Chondrocyte (in vitro differentiated cells): ENCODE data around the gene PDCD4. TPM values are rescaled to one million over a fixed set of nuclear protein-coding genes. Genes with fewer than 3 reads are reported as not detected.
A peak's percentile ranks its signal among the peaks of the same experiment; 100 is the strongest.

Source experiments
- DNase-seq: peaks from one replicate; pipeline ENCODE4 v3.0.0; 2021; ENCODE audit warnings: mixed read lengths, low spot score
- H3K27ac Mint-ChIP-seq: one replicate; pipeline ENCODE4 v1.8.0; 2021; ENCODE audit warnings: mild to moderate bottlenecking, moderate library complexity, mixed read lengths; ENCODE audit not compliant: unreplicated experiment
- H3K27me3 Mint-ChIP-seq: 2 replicates; pipeline ENCODE4 v1.8.0; 2021; ENCODE audit warnings: low read depth, mixed read lengths
- H3K36me3 Mint-ChIP-seq: 2 replicates; pipeline ENCODE4 v1.8.0; 2021; ENCODE audit warnings: low read depth, mixed read lengths
- H3K4me1 Mint-ChIP-seq: 2 replicates; pipeline ENCODE4 v1.8.0; 2021; ENCODE audit warnings: low read depth, mild to moderate bottlenecking, mixed read lengths
- H3K4me3 Mint-ChIP-seq: one replicate; pipeline ENCODE4 v1.8.0; 2021; ENCODE audit warnings: mild to moderate bottlenecking, moderate library complexity, mixed read lengths; ENCODE audit not compliant: unreplicated experiment
- H3K9me3 Mint-ChIP-seq: 2 replicates; pipeline ENCODE4 v1.8.0; 2021; ENCODE audit warnings: low read depth, mixed read lengths
- CTCF ChIP-seq: fragments of 200-600 bp; sonication (generic); IDR thresholded peaks from 2 replicates; pipeline ENCODE4 v1.5.0; 2021; ENCODE audit warnings: antibody characterized with exemption, mild to moderate bottlenecking, moderate library complexity
- total RNA-seq: library from RNA; stranded (reverse); gene quantifications from 3 replicates; pipeline ENCODE4 v1.2.1, GENCODE V29; 2021

The PDCD4 gene
- total RNA-seq, 1 donor from 2014 or later: 80.3 TPM

GRCh38 chr10:110837418-110838171 lies 34.1 kb upstream of the PDCD4 start:
- no peak for TF ChIP-seq CTCF
- no peaks in the 10 kb centered on the region for H3K27me3 Mint-ChIP-seq
- DNase-seq: no peak
- H3K36me3 Mint-ChIP-seq: no peaks in the 10 kb centered on the region
- H3K27ac Mint-ChIP-seq: peak overlapping the region; percentile 61
- no peak overlapping the region for H3K4me3 Mint-ChIP-seq
- peaks cover 60% of the 10 kb centered on the region for H3K4me1 Mint-ChIP-seq
- no peaks in the 10 kb centered on the region for H3K9me3 Mint-ChIP-seq

- H3K9me3 Mint-ChIP-seq: no peaks in the 10 kb centered on the region
- H3K4me1 Mint-ChIP-seq: peaks cover 59% of the 10 kb centered on the region
- no peak for DNase-seq
- H3K36me3 Mint-ChIP-seq: no peaks in the 10 kb centered on the region
- TF ChIP-seq CTCF: no peak
- H3K27me3 Mint-ChIP-seq: no peaks in the 10 kb centered on the region
- H3K4me3 Mint-ChIP-seq: no peak overlapping the region
- peak overlapping the region; percentile 22 for H3K27ac Mint-ChIP-seq
Measured at GRCh38 chr10:110840225-110840922, 31.4 kb upstream of the PDCD4 start.

GRCh38 chr10:110840923-110841428 lies 30.8 kb upstream of the PDCD4 start:
- H3K36me3 Mint-ChIP-seq: no peaks in the 10 kb centered on the region
- no peaks in the 10 kb centered on the region for H3K9me3 Mint-ChIP-seq
- H3K27me3 Mint-ChIP-seq: no peaks in the 10 kb centered on the region
- peaks cover 54% of the 10 kb centered on the region for H3K4me1 Mint-ChIP-seq
- TF ChIP-seq CTCF: no peak
- H3K27ac Mint-ChIP-seq: no peak overlapping the region
- H3K4me3 Mint-ChIP-seq: no peak overlapping the region
- DNase-seq: no peak

GRCh38 chr10:110841767-110842267 lies 29.9 kb upstream of the PDCD4 start:
- Mint-ChIP-seq H3K4me1 (peaks cover 45% of the 10 kb centered on the region), H3K9me3 (no peaks in the 10 kb centered on the region), H3K4me3 (no peak overlapping the region), H3K27ac (no peak overlapping the region), H3K36me3 (no peaks in the 10 kb centered on the region), H3K27me3 (no peaks in the 10 kb centered on the region)
- no peak for TF ChIP-seq CTCF
- DNase-seq: no peak

- Mint-ChIP-seq H3K9me3 (no peaks in the 10 kb centered on the region), H3K36me3 (no peaks in the 10 kb centered on the region), H3K27ac (no peak overlapping the region), H3K4me3 (no peak overlapping the region), H3K4me1 (peaks cover 39% of the 10 kb centered on the region), H3K27me3 (no peaks in the 10 kb centered on the region)
- DNase-seq: no peak
- TF ChIP-seq CTCF: no peak
Measured at GRCh38 chr10:110842326-110842904, 29.3 kb upstream of the PDCD4 start.
